Fibroblast of skin of back (primary cell): ENCODE measurements around the gene OR6C2. TPM values are rescaled to one million over a fixed set of nuclear protein-coding genes. Genes with fewer than 3 reads are reported as not detected.
"Not testable (repeated sequence)": the region's sequence is repeated elsewhere in the genome, so short reads cannot be mapped to it uniquely, and the experiment has no call there.

Experiments used
- DNase-seq: peaks from one replicate; pipeline ENCODE4 v3.0.0-alpha.2; 2013
- polyA plus RNA-seq, 2 experiments: library from polyadenylated mRNA; unstranded; fragments of 120-200 nt; gene quantifications; one replicate each; pipeline ENCODE4 v1.2.1, GENCODE V29; 2013; ENCODE audit not compliant: insufficient read length in 2 of 2

OR6C2 gene
- polyA plus RNA-seq (2013, experiment 1 of 2; ENCODE audit: insufficient read length): not detected
- polyA plus RNA-seq (2013, experiment 2 of 2; ENCODE audit: insufficient read length): not detected

- DNase-seq: no peak
Measured at GRCh38 chr12:55443776-55444175, at the start of gene OR6C2. Gene OR6C2, plus strand, starts transcription at chr12:55444076. Its CDS starts 8,138 bp downstream, at chr12:55452214.

- DNase-seq: no peak
Measured at GRCh38 chr12:55396326-55396725, 47.5 kb upstream of the OR6C2 start.

GRCh38 chr12:55400229-55400628 is 43.6 kb upstream of the OR6C2 start, which contains the start of gene OR6C65:
Gene OR6C65, plus strand, starts transcription at chr12:55400529. Its CDS starts 0 bp downstream, at chr12:55400529.
- DNase-seq: no peak

- no peak for DNase-seq
Measured at GRCh38 chr12:55407866-55408265, 36.0 kb upstream of the OR6C2 start.

GRCh38 chr12:55409133-55409532 is 34.7 kb upstream of the OR6C2 start:
- DNase-seq: not testable (repeated sequence)

- DNase-seq: not testable (repeated sequence)
Measured at GRCh38 chr12:55412138-55412537, 31.7 kb upstream of the OR6C2 start.

GRCh38 chr12:55413498-55414388 is 30.1 kb upstream of the OR6C2 start:
- not testable (repeated sequence) for DNase-seq

- not testable (repeated sequence) for DNase-seq
Measured at GRCh38 chr12:55414396-55414823, 29.5 kb upstream of the OR6C2 start.

- not testable (repeated sequence) for DNase-seq
Measured at GRCh38 chr12:55414889-55415288, 29.0 kb upstream of the OR6C2 start.

- no peak for DNase-seq
Measured at GRCh38 chr12:55416961-55417360, 26.9 kb upstream of the OR6C2 start.

GRCh38 chr12:55420307-55420962 is 23.4 kb upstream of the OR6C2 start:
- no peak for DNase-seq

GRCh38 chr12:55425954-55426353 is 17.9 kb upstream of the OR6C2 start, which contains the start of gene OR6C76:
Gene OR6C76, plus strand, starts transcription at chr12:55426254. Its CDS starts 0 bp downstream, at chr12:55426254.
- no peak for DNase-seq

- no peak for DNase-seq
Measured at GRCh38 chr12:55428331-55429243, 15.3 kb upstream of the OR6C2 start.

GRCh38 chr12:55441233-55441632 is 2.6 kb upstream of the OR6C2 start:
- DNase-seq: not testable (repeated sequence)

GRCh38 chr12:55445357-55445756 is 1.5 kb downstream of the OR6C2 start:
- DNase-seq: no peak

GRCh38 chr12:55446326-55446725 is 2.5 kb downstream of the OR6C2 start:
- no peak for DNase-seq

GRCh38 chr12:55448825-55449224 is 4.9 kb downstream of the OR6C2 start:
- DNase-seq: no peak

- not testable (repeated sequence) for DNase-seq
Measured at GRCh38 chr12:55464926-55465325, 21.1 kb downstream of the OR6C2 start.

- no peak for DNase-seq
Measured at GRCh38 chr12:55467836-55468235, 24.0 kb downstream of the OR6C2 start.

- no peak for DNase-seq
Measured at GRCh38 chr12:55469291-55469690, 25.4 kb downstream of the OR6C2 start.

GRCh38 chr12:55470088-55470829 is 26.4 kb downstream of the OR6C2 start, which contains the start of gene OR6C70:
Gene OR6C70, minus strand, starts transcription at chr12:55470138. Its CDS starts 0 bp downstream, at chr12:55470138.
- DNase-seq: no peak
